KOPT-K1 (cell line): Measurements from ENCODE around the gene PEX13.

Experiments
- H3K27ac ChIP-seq: fragments of 200-600 bp; sonication (generic); 2 replicates; pipeline ENCODE4 v1.5.1; 2016; ENCODE audit warnings: antibody characterized with exemption, mild to moderate bottlenecking, low read depth, low read length; ENCODE audit not compliant: poor library complexity, severe bottlenecking
- H3K36me3 ChIP-seq: fragments of 200-600 bp; sonication (generic); 2 replicates; pipeline ENCODE4 v1.5.1; 2017; ENCODE audit warnings: antibody characterized with exemption, mild to moderate bottlenecking, low read length, moderate library complexity; ENCODE audit not compliant: insufficient read depth
- H3K9me3 ChIP-seq: fragments of 200-600 bp; sonication (generic); 2 replicates; pipeline ENCODE4 v1.5.1; 2017; ENCODE audit warnings: antibody characterized with exemption, low read length, mild to moderate bottlenecking; ENCODE audit not compliant: insufficient read depth, poor library complexity, severe bottlenecking

PEX13 gene

DNA sequence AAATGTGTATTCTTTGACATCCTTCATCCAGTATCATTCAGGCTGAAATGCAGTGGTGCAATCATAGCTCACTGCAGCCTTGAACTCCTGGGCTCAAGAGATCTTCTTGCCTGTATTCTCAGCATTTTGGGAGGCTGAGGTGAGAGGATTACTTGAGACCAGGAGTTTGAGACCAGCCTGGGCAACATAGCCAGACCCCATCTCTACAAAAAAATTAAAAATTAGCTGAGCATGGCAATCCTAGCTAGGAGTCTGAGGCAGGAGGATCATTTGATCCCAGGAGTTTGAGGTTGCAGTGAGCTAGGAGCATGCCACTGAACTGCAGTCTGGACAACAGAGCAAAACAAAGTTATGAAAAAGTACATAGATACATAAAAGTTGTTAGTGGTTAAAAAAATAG, 72.3 kb downstream of the PEX13 start:
- no peaks in the 10 kb centered on the region; the same call in 1 of the 2 replicates for H3K36me3 ChIP-seq

DNA sequence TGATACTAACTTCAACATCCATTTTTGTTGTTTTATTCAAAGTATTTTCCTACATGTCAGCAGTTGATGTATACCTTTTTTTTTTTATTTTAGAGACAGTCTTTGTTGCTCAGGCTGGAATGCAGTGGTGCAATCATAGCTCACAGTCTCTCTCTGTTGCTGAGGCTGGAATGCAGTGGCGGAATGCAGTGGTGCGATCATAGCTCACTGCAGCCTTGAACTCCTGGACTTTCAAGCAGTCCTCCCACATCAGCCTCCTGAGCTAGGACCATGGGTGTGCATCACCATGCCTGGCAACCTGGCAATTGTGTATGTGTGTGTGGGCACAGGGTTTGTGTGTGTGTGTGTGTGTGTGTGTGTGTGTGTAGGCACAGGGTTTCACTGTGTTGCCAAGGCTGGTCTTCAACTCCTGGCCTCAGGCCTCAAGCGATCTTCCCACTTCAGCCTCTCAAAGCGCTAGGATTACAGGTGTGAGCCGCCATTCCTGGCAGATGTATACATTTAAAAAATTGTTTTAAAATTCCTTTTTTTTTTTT, 72.9 kb downstream of the PEX13 start:
- no peak overlapping the region for H3K27ac ChIP-seq
- H3K36me3 ChIP-seq = no peaks in the 10 kb centered on the region; the same call in 1 of the 2 replicates
- H3K9me3 ChIP-seq = no peaks in the 10 kb centered on the region

More for the DNA sequence above, 72.3 kb downstream of the PEX13 start:
- no peak overlapping the region for H3K27ac ChIP-seq
- no peaks in the 10 kb centered on the region for H3K9me3 ChIP-seq

DNA sequence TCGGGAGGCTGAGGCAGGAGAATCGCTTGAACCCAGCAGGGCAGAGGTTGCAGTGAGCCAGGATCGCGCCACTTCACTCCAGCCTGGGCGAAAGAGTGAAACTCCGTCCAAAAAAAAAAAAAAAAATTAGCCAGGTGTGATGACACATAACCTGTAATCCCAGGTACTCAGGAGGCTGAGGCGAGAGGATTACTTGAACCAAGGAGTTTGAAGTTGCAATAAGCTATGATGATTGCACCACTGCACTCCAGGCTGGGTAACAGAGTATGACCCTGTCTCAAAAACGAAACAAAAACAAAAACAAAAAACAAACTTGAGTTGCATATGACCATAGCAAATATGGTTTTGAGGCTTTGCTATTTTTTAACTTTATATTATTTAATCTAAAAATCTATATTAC, 74.0 kb downstream of the PEX13 start:
- Histone ChIP-seq H3K9me3 (no peaks in the 10 kb centered on the region), H3K27ac (no peak overlapping the region), H3K36me3 (no peaks in the 10 kb centered on the region)

DNA sequence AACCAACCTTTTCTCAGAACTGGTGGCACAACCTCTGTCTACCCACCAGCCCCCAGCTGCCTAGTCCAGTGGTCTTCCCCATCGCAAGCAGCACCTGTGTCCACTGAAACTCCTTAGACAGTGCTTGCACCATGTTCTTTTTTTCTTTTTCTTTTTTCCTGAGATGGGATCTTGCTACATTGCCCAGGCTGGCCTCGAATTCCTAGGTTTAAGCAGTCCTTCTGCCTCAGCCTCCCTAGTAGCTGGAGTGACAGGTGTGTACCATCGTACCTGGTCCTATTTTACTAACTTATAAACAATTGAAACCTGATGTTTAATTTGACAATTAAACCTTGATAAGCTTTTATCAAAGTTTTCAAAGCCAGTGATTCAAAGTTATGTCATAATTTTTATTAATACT, 78.9 kb downstream of the PEX13 start:
- H3K9me3 ChIP-seq = no peaks in the 10 kb centered on the region
- H3K27ac ChIP-seq = no peak overlapping the region
- H3K36me3 ChIP-seq = no peaks in the 10 kb centered on the region

DNA sequence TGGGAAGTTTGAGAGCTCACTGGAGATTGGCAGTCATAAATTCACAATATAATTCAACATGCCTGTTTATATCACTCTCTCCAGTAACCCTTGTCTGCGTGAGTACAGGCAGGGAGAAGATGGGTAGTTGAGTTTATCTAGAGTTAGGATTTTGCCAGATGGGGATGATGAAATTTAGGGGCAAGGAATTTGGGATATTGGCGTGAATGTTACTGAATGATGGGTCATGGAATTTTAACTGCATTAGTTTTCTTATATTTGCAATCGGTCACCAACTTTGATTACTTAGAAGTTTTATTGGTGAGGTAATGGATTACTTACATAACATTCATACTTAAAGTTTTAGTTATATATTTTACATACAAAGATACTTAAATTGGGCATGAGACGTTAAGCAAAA, 83.3 kb downstream of the PEX13 start:
- Histone ChIP-seq H3K36me3 (no peaks in the 10 kb centered on the region), H3K9me3 (no peaks in the 10 kb centered on the region), H3K27ac (no peak overlapping the region)
